ENCODE data around the gene GPR62.

DNA sequence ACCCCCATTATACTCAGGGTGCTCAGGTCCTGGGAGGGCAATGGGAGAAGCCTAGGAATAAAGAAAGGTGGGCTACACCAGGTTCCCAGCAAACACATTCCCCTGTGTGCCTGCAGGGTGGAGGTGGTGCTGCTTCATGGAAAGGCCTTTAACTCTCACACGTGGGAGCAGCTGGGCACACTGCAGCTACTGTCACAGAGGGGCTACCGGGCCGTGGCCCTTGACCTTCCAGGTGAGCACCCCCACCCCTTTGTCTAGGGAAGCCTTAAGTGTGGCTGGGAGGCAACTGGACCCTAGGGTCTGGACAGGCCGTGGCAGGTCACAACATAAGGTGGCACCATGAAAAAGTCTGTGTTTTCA is 22.9 kb downstream of the GPR62 start:
- TF ChIP-seq, protein P1, sequence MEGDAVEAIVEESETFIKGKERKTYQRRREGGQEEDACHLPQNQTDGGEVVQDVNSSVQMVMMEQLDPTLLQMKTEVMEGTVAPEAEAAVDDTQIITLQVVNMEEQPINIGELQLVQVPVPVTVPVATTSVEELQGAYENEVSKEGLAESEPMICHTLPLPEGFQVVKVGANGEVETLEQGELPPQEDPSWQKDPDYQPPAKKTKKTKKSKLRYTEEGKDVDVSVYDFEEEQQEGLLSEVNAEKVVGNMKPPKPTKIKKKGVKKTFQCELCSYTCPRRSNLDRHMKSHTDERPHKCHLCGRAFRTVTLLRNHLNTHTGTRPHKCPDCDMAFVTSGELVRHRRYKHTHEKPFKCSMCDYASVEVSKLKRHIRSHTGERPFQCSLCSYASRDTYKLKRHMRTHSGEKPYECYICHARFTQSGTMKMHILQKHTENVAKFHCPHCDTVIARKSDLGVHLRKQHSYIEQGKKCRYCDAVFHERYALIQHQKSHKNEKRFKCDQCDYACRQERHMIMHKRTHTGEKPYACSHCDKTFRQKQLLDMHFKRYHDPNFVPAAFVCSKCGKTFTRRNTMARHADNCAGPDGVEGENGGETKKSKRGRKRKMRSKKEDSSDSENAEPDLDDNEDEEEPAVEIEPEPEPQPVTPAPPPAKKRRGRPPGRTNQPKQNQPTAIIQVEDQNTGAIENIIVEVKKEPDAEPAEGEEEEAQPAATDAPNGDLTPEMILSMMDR (conservative IDR thresholded peaks at IDR 0.05; ENCODE audit: low read length), result no peak
- no peak for TF ChIP-seq EZH2phosphoT487 (IDR thresholded peaks at IDR 0.05; ENCODE audit: borderline replicate concordance, low read depth, low read length)

Data from OCI-LY7 (cell line).